Transverse colon (tissue), 4 donors: ENCODE measurements around the gene SMYD3.

Experiments used
- CTCF ChIP-seq, 5 experiments: fragments of 200-600 bp in 3 of 5; fragments of 450-650 bp in 2 of 5; sonication (generic) in 3 of 5; IDR thresholded peaks; 1 replicate in 2 of 5; 2 replicates in 3 of 5; pipeline ENCODE4 v1.5.1; 2016 to 2017; ENCODE audit warnings: antibody characterized with exemption in 5 of 5, inconsistent platforms in 3 of 5, mild to moderate bottlenecking in 2 of 5, moderate library complexity in 1 of 5
- EP300 ChIP-seq: sonication (generic); formaldehyde crosslinking; IDR thresholded peaks from one replicate; pipeline ENCODE4 v1.6.1; 2017; ENCODE audit warnings: antibody characterized with exemption, low read depth
- POLR2A ChIP-seq: fragments of 450-650 bp; IDR thresholded peaks from one replicate; pipeline ENCODE4 v1.6.1; 2016; ENCODE audit warnings: antibody characterized with exemption, mild to moderate bottlenecking, moderate library complexity
- POLR2AphosphoS5 ChIP-seq, 3 donors: sonication (generic); formaldehyde crosslinking; IDR thresholded peaks; one replicate each; pipeline ENCODE4 v1.6.1; 2016; ENCODE audit warnings: antibody characterized with exemption in 3 of 3

- TF ChIP-seq CTCF (IDR thresholded peaks at IDR 0.05) (no peak), EP300 (no peak), POLR2AphosphoS5 (IDR thresholded peaks at IDR 0.05) (no peak), POLR2A (no peak)
These were observed 81.2 kb downstream of the SMYD3 start for GRCh38 chr1:246425895-246426294.
